Kidney epithelial cell (primary cell): ENCODE measurements around the gene CDC123. TPM values are rescaled to one million over a fixed set of nuclear protein-coding genes. Genes with fewer than 3 reads are reported as not detected.
A peak's percentile ranks its signal among the peaks of the same experiment; 100 is the strongest.
"Not testable (repeated sequence)": the region's sequence is repeated elsewhere in the genome, so short reads cannot be mapped to it uniquely, and the experiment has no call there.

Experiments used
- DNase-seq: peaks from one replicate; pipeline ENCODE4 v3.0.0-alpha.2; 2010; ENCODE audit warnings: low read depth
- H3K27me3 ChIP-seq: 2 replicates; pipeline ENCODE4 v1.6.0; 2011; ENCODE audit warnings: low read length; ENCODE audit not compliant: control insufficient read depth, insufficient read depth
- H3K36me3 ChIP-seq: 2 replicates; pipeline ENCODE4 v1.5.1; 2011; ENCODE audit warnings: low read length; ENCODE audit not compliant: control insufficient read depth, insufficient read depth
- H3K4me3 ChIP-seq: 2 replicates; pipeline ENCODE4 v1.5.1; 2011; ENCODE audit warnings: low read depth, mild to moderate bottlenecking, control low read depth, low read length
- total RNA-seq: library from RNA; depleted of rRNA; stranded (reverse); fragments of >200 nt; gene quantifications from 2 replicates; pipeline ENCODE4 v1.2.3, GENCODE V29; 2015
- TF ChIP-seq, protein P1 (sequence below): IDR thresholded peaks from 2 replicates; pipeline ENCODE4 v1.5.1; 2011; ENCODE audit warnings: mild to moderate bottlenecking, moderate library complexity, low read length, control low read depth, inconsistent platforms; ENCODE audit not compliant: insufficient read depth, poor library complexity, severe bottlenecking

Gene CDC123
- total RNA-seq, 1 donor from 2014 or later = 89.2 TPM

DNA sequence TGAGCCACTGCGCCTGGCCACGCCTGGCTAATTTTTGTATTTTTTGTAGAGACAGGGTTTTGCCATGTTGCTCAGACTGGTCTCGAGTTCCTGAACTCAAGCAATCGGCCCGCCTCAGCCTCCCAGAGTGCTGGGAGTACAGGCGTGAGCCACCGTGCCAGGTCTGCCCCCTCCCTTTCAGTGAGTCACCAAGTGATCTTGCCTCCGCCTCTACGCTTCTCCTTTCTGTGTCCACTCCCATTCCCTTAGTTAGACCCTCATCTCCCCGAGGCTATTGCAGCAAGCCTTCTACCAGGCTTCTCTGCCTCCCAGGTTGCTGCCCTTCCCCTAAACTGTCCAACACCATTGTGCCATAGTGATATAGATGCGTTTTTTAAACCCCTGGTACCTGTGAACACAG, 32.9 kb downstream of the CDC123 start:
- H3K4me3 ChIP-seq = no peak overlapping the region
- TF ChIP-seq, protein P1, sequence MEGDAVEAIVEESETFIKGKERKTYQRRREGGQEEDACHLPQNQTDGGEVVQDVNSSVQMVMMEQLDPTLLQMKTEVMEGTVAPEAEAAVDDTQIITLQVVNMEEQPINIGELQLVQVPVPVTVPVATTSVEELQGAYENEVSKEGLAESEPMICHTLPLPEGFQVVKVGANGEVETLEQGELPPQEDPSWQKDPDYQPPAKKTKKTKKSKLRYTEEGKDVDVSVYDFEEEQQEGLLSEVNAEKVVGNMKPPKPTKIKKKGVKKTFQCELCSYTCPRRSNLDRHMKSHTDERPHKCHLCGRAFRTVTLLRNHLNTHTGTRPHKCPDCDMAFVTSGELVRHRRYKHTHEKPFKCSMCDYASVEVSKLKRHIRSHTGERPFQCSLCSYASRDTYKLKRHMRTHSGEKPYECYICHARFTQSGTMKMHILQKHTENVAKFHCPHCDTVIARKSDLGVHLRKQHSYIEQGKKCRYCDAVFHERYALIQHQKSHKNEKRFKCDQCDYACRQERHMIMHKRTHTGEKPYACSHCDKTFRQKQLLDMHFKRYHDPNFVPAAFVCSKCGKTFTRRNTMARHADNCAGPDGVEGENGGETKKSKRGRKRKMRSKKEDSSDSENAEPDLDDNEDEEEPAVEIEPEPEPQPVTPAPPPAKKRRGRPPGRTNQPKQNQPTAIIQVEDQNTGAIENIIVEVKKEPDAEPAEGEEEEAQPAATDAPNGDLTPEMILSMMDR = no peak
- DNase-seq = no peak
- peaks cover 1% of the 10 kb centered on the region for H3K36me3 ChIP-seq
- no peaks in the 10 kb centered on the region for H3K27me3 ChIP-seq

DNA sequence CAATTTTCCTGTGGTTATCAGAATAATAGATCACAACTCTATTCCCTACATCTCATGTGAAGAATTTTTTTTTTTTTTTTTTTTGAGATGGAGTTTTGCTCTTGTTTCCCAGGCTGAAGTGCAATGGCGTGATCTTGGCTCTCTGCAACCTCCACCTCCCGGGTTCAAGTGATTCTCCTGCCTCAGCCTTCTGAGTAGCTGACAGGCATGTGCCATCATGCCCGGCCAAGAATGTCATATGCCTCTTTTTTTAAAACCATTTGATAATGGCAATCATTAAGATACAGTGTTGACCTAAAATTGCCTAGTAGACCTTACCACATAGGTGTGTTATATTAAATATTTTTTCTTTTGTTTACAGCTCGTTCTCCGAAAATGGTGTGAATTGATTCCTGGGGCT, 38.7 kb downstream of the CDC123 start:
- H3K4me3 ChIP-seq, H3K36me3 ChIP-seq, DNase-seq, H3K27me3 ChIP-seq: not testable (repeated sequence)

DNA sequence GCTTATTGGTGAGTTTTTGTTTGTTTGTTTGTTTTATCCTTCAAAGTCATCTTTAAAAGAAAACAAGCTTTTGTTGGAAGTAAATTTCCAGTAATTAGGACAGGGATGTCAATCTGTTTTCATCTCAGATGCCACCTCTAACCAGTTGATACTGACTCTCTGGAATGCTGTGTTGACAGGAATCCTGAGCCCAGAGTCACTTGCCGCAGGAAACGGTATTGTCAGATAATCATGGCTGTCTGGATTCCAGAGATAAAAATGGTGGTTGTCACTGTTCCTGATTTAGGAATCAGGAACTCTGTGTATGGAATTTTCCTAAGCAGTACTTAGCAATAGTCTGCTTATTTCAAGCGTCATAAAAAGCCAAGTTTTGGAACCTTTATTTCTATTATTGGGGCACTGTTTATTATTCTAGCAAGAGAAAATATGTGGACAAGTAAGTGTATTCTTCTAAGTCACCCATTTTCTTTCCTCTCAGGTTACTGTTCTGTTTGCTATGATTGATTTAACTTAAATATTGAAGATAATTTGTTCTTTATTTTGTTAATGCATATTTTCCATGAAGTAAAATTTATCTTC, 39.2 kb downstream of the CDC123 start:
- H3K36me3 ChIP-seq = no peaks in the 10 kb centered on the region
- no peak for DNase-seq

DNA sequence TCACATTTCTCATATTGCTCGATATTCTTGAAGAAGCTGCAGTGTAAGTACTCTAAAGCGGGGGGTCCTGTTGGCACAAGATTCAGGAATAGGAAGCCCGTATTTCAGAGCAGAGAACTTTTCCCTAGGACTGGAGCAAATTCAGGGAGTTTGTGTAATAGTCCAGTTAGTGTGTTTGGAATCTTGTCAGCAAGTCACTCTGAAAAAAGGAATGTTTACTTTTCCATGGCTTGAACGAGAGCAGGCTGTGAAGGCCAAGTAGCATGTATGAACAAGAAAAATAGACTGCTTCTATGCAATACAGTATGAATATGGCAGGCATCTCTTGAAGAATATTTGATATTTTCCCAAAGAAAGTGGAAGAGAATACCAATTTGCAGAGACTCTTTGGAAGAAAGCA, 39.8 kb downstream of the CDC123 start:
- TF ChIP-seq, protein P1 = no peak
- H3K36me3 ChIP-seq = no peaks in the 10 kb centered on the region
- H3K27me3 ChIP-seq = no peaks in the 10 kb centered on the region
- DNase-seq = no peak
- no peak overlapping the region for H3K4me3 ChIP-seq

More for the DNA sequence above, 39.2 kb downstream of the CDC123 start:
- no peaks in the 10 kb centered on the region for H3K27me3 ChIP-seq
- TF ChIP-seq, protein P1 = no peak
- H3K4me3 ChIP-seq = no peak overlapping the region

DNA sequence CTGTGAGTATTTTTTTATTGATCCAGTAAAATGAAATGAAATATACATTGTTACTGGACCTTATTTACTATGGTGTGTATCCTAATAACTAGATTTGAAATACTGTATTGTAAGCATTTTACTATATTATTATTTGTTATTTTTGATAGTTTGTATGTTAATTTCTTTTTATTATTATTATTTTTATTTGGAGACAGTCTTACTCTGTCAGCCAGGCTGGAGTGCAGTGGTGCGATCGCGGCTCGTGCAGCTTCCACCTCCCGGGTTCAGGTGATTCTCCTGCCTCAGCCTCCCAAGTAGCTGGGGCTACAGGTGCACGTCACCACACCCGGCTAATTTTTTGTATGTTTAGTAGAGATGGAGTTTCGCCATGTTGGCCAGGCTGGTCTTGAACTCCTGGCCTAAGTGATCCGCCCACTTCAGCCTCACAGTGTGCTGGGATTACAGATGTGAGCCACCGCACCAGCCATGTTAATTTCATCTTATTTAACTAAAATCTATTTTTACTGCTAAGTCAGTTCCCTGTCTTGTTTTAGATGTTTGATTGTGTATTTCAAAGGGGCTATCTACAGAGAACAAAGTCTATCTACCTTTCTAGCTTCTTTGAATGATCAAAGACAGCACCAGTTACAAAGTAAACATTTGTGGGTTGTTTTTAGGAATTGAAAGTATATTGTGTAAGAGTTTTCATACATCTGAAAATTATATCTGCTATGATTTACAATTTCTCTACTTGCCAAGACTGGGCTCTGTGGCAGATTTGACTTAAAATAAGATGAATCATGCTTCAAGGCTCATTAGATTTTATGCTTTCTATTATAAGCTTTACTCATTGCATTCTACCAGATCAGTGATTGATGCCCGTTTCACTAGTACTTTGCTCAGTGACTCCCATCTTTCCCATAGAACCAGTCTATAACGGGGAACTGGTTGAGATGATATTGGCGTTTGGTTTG, 41.6 kb downstream of the CDC123 start:
- Histone ChIP-seq H3K36me3 (no peaks in the 10 kb centered on the region), H3K27me3 (no peaks in the 10 kb centered on the region), H3K4me3 (no peak overlapping the region)
- peak; percentile 38 for DNase-seq
- TF ChIP-seq, protein P1 = no peak

DNA sequence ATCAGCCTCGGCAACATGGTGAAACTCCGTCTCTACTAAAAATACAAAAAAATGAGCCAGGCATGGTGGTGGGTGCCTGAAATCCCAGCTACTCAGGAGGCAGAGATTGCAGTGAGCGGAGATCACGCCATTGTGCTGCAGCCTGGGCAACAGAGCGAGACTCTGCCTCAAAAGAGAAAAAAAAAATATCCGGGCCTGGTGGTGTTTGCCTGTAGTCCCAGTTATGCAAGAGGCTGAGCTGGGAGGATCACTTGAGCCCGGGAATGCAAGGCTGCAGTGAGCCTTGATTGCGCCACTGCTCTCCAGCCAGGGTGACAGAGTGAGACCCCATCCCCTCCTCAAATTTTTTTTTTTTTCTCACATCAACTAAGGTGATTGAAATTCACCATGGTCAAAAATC, 42.8 kb downstream of the CDC123 start:
- DNase-seq = no peak
- Histone ChIP-seq H3K4me3 (no peak overlapping the region), H3K36me3 (no peaks in the 10 kb centered on the region), H3K27me3 (no peaks in the 10 kb centered on the region)
- TF ChIP-seq, protein P1 = no peak
